K562 (cell line): ENCODE measurements around the gene GPX6. TPM values are rescaled to one million over a fixed set of nuclear protein-coding genes. Genes with fewer than 3 reads are reported as not detected.

Experiments
- ATAC-seq: fragments of 200-7000 bp; cut with Tn5 transposase; 3 replicates; pipeline ENCODE4 v1.9.1; 2020; ENCODE audit warnings: moderate library complexity
- BruUV-seq: library from RNA; stranded (reverse); fragments of 400-500 nt; replicated peaks from 2 replicates; lab custom pipeline; 2021; lab: Mats Ljungman, UMichigan
- CTCF ChIA-PET: fragments of 300-600 bp; formaldehyde crosslinking; extraction: SDS; loops from one replicate; lab custom pipeline; 2021; ENCODE audit warnings: low intra/inter-chr PET ratio; lab: Yijun Ruan, JAX
- POLR2A ChIA-PET: fragments of 300-600, 350-650 bp; sonication (Branson Sonifier 250); formaldehyde crosslinking; extraction: SDS; loops from one replicate; lab custom pipeline; 2021; ENCODE audit warnings: antibody characterized with exemption, inconsistent platforms; lab: Yijun Ruan, JAX
- DNase-seq, 4 experiments: peaks; one replicate each; pipeline versions ENCODE4 v3.0.0 to v3.0.0-alpha.2; 2011 to 2018; ENCODE audit warnings: low spot score in 3 of 4, mixed read lengths in 3 of 4; ENCODE audit errors: extremely low read depth in 1 of 4
- FAIRE-seq: peaks from 2 replicates; lab custom pipeline; 2011; peaks lifted over from hg19 to GRCh38; lab: Jason Lieb, UNC
- H2AFZ ChIP-seq: 2 replicates; pipeline ENCODE4 v1.6.0; 2011; ENCODE audit warnings: low read depth, low read length, control low read depth, inconsistent platforms
- H3K27ac ChIP-seq: fragments of 200-600 bp; 3 replicates; pipeline ENCODE4 v1.8.0; 2011; ENCODE audit warnings: low read depth, mild to moderate bottlenecking, control low read depth, inconsistent platforms, low read length, moderate library complexity, mixed read lengths; ENCODE audit errors: extremely low read depth
- H3K27me3 ChIP-seq, 2 experiments: fragments of 300-600 bp in 1 of 2; 2 replicates in 1 of 2; 3 replicates in 1 of 2; pipeline versions ENCODE4 v1.6.0 to v1.8.0; 2011; ENCODE audit warnings: inconsistent platforms in 2 of 2, low read length in 2 of 2, mild to moderate bottlenecking in 1 of 2, mixed read lengths in 1 of 2, moderate library complexity in 1 of 2; ENCODE audit not compliant: control insufficient read depth in 2 of 2, insufficient read depth in 2 of 2
- H3K36me3 ChIP-seq: fragments of 300-600 bp; 3 replicates; pipeline ENCODE4 v1.8.0; 2011; ENCODE audit warnings: mild to moderate bottlenecking, low read length, inconsistent platforms; ENCODE audit not compliant: control insufficient read depth, insufficient read depth
- H3K4me1 ChIP-seq, 2 experiments: fragments of 200-600 bp in 1 of 2; replicated peaks in 1 of 2; 2 replicates in 1 of 2; 3 replicates in 1 of 2; pipeline versions ENCODE4 v1.5.1 to v1.8.0; 2011; ENCODE audit warnings: inconsistent platforms in 2 of 2, low read length in 2 of 2, mild to moderate bottlenecking in 1 of 2, mixed read lengths in 1 of 2, moderate library complexity in 1 of 2; ENCODE audit not compliant: control insufficient read depth in 2 of 2, insufficient read depth in 2 of 2
- H3K4me2 ChIP-seq: 2 replicates; pipeline ENCODE4 v1.6.1; 2011; ENCODE audit warnings: low read length, control low read depth, inconsistent platforms, mixed read lengths; ENCODE audit not compliant: insufficient read depth
- H3K4me3 ChIP-seq: fragments of 200-600 bp; sonication (generic), shearing (Covaris generic); 2 replicates; pipeline ENCODE4 v1.5.1; 2016; ENCODE audit warnings: control low read depth, inconsistent platforms
- H3K79me2 ChIP-seq: fragments of 200-600 bp; 3 replicates; pipeline ENCODE4 v1.8.0; 2011; ENCODE audit warnings: low read length, inconsistent platforms; ENCODE audit not compliant: control insufficient read depth, insufficient read depth
- H3K9ac ChIP-seq, 2 experiments: 2 replicates each; pipeline versions ENCODE4 v1.6.0 to v1.6.1; 2011; ENCODE audit warnings: low read depth in 2 of 2, low read length in 2 of 2, control low read depth in 1 of 2, inconsistent platforms in 1 of 2, mild to moderate bottlenecking in 1 of 2, mixed read lengths in 1 of 2; ENCODE audit not compliant: insufficient read depth in 1 of 2
- H3K9me1 ChIP-seq: one replicate; pipeline ENCODE4 v1.6.0; 2011; ENCODE audit warnings: inconsistent platforms, mild to moderate bottlenecking, low read length, moderate library complexity; ENCODE audit not compliant: control insufficient read depth, insufficient read depth
- H3K9me3 ChIP-seq: replicated peaks from 2 replicates; pipeline ENCODE4 v1.5.1; 2011; ENCODE audit warnings: low read depth, low read length, inconsistent platforms; ENCODE audit not compliant: control insufficient read depth, insufficient read depth
- H4K20me1 ChIP-seq: replicated peaks from 2 replicates; pipeline ENCODE4 v1.6.1; 2011; ENCODE audit warnings: low read length, inconsistent platforms, mixed read lengths; ENCODE audit not compliant: control insufficient read depth, insufficient read depth
- NR4A1 ChIP-seq, 2 experiments: fragments of 250-450 bp in 1 of 2; fragments of 450-650 bp in 1 of 2; sonication (Bioruptor Pico) in 1 of 2; IDR thresholded peaks; 2 replicates each; pipeline versions ENCODE4 v1.4.0 to v1.6.1; 2016 to 2020; ENCODE audit warnings: mild to moderate bottlenecking in 2 of 2, missing compliant biosample characterization in 1 of 2, missing genetic modification characterization in 1 of 2, moderate library complexity in 1 of 2
- ZNF583 ChIP-seq: fragments of 250-450 bp; sonication (Bioruptor Pico); IDR thresholded peaks from 2 replicates; pipeline ENCODE4 v1.4.0; 2020
- ZNF766 ChIP-seq: fragments of 200-800 bp; sonication (Bioruptor generic); conservative IDR thresholded peaks from 2 replicates; pipeline ENCODE4 v1.6.1; 2016; ENCODE audit warnings: missing genetic modification characterization, missing compliant biosample characterization
- WGBS: fragments of 100-300 bp; shearing (Covaris generic); methylation state at CpG from one replicate; pipeline ENCODE4 v1.1.6; 2016; ENCODE audit warnings: low coverage, mixed read lengths; ENCODE audit not compliant: insufficient coverage; ENCODE audit errors: missing lambda C conversion rate; 5-methylcytosine and 5-hydroxymethylcytosine counted together
- in situ Hi-C: fragments of 300-500 bp; cut with MboI; formaldehyde crosslinking; loops from 4 replicates; pipeline ENCODE4 v1.15.0; 2018; ENCODE audit warnings: inconsistent platforms, mixed read lengths
- intact Hi-C: fragments of 100-400 bp; cut with micrococcal nuclease; formaldehyde crosslinking; loops from 2 replicates; pipeline ENCODE4 v1.14.2; 2022
- polyA plus RNA-seq, 8 experiments: library from polyadenylated mRNA; depleted of rRNA in 4 of 8; stranded (reverse) in 5 of 8; unstranded in 3 of 8; fragments of >200 nt; fragmentation: Nextera tagmentation in 2 of 8; fragmentation: Illumina TruSeq in 1 of 8; extraction: Ambion mirVana in 2 of 8; extraction: Trizol in 1 of 8; gene quantifications; 2 replicates each; pipeline versions ENCODE4 v1.2.1 to v1.2.3, GENCODE V29; 2011 to 2014; ENCODE audit warnings: inconsistent platforms in 1 of 8, missing spikeins in 1 of 8
- total RNA-seq, 7 experiments: library from RNA; depleted of rRNA in 6 of 7; stranded (reverse); fragments of >200 nt in 6 of 7; fragmentation: Illumina TruSeq in 2 of 7; extraction: Trizol in 2 of 7; gene quantifications; 2 replicates each; pipeline versions ENCODE4 v1.2.1 to v1.2.3, GENCODE V29; 2011 to 2021; ENCODE audit warnings: low replicate concordance in 1 of 7

Gene GPX6
- total and polyA plus RNA-seq, 9 of the 15 experiments (the other 6 are each of a cell fraction or from before 2014, with no cell fraction given) = not detected

GRCh38 chr6:28555136-28555535 is 39.5 kb upstream of the GPX6 start:
- H2AFZ ChIP-seq = peak overlapping the region; percentile 85
- H3K4me3 ChIP-seq = no peak overlapping the region
- ChIA-PET CTCF (no interaction called here), POLR2A (interaction anchor here (0.5 to 2.3 kb wide), 10 partner anchors 9 to 1323 kb away, joined by 3 to 15 read pairs (median 5); no protein-coding TSS in a partner anchor)
- BruUV-seq = no TSS peak
- no peak for TF ChIP-seq NR4A1 (CRISPR knock-in tag; IDR thresholded peaks at IDR 0.05)
- TF ChIP-seq NR4A1 (tag; IDR thresholded peaks at IDR 0.05) = 0 out of 2 replicates have a peak, but pooled peaks have one; percentile 45
- TF ChIP-seq ZNF583 (CRISPR knock-in tag) = no peak
- peak; percentile 20; the same call in 1 of the 2 replicates for TF ChIP-seq ZNF766 (CRISPR knock-in tag)
- in situ Hi-C loops = no loop called here
- peaks cover 20 to 32% of the 10 kb centered on the region in 2 experiments for H3K4me1 ChIP-seq
- no peaks in the 10 kb centered on the region for H3K79me2 ChIP-seq
- H3K9me1 ChIP-seq = no peaks in the 10 kb centered on the region
- H3K4me2 ChIP-seq = no peak overlapping the region
- ATAC-seq (no peak), DNase-seq (no peak), FAIRE-seq (no peak)
- intact Hi-C loops = no loop called here
- no peaks in the 10 kb centered on the region for H3K36me3 ChIP-seq
- 45% methylated on average over 2 of the region's 2 CpGs for WGBS
- peak overlapping the region; percentile 80; the same call in 1 of the 3 replicates for H3K27ac ChIP-seq
- H3K9ac ChIP-seq = no peak overlapping the region
- no peaks in the 10 kb centered on the region for H3K9me3 ChIP-seq
- H3K27me3 ChIP-seq = no peaks in the 10 kb centered on the region
- H4K20me1 ChIP-seq = no peaks in the 10 kb centered on the region
